ENCODE data around the gene GABRE.

GRCh38 chrX:151970661-151971060 lies 3.8 kb downstream of the GABRE start:
- TF ChIP-seq POLR2AphosphoS5 (IDR thresholded peaks at IDR 0.05; ENCODE audit: borderline replicate concordance, low read depth, low read length), result no peak
- TF ChIP-seq EZH2 (IDR thresholded peaks at IDR 0.05), result no peak

Measured in SK-N-MC (cell line).